GM13976 (cell line): ENCODE measurements around the gene FRMD8.

ENCODE experiments used
- DNase-seq: peaks from one replicate; pipeline ENCODE4 v3.0.0; 2012; ENCODE audit warnings: low spot score
- in situ Hi-C: fragments of 300-500 bp; cut with MboI; formaldehyde crosslinking; loops from one replicate; pipeline ENCODE4 v1.12.0; 2022; ENCODE audit warnings: low sequenced_read_pairs, mixed read lengths, inconsistent platforms; ENCODE audit not compliant: unreplicated experiment
- TF ChIP-seq, protein P1 (sequence below): IDR thresholded peaks from 2 replicates; pipeline ENCODE4 v1.5.1; 2012; ENCODE audit warnings: borderline replicate concordance, mild to moderate bottlenecking; ENCODE audit not compliant: insufficient read depth; ENCODE audit errors: extremely low read depth, missing control alignments, control extremely low read depth

Gene FRMD8

DNA sequence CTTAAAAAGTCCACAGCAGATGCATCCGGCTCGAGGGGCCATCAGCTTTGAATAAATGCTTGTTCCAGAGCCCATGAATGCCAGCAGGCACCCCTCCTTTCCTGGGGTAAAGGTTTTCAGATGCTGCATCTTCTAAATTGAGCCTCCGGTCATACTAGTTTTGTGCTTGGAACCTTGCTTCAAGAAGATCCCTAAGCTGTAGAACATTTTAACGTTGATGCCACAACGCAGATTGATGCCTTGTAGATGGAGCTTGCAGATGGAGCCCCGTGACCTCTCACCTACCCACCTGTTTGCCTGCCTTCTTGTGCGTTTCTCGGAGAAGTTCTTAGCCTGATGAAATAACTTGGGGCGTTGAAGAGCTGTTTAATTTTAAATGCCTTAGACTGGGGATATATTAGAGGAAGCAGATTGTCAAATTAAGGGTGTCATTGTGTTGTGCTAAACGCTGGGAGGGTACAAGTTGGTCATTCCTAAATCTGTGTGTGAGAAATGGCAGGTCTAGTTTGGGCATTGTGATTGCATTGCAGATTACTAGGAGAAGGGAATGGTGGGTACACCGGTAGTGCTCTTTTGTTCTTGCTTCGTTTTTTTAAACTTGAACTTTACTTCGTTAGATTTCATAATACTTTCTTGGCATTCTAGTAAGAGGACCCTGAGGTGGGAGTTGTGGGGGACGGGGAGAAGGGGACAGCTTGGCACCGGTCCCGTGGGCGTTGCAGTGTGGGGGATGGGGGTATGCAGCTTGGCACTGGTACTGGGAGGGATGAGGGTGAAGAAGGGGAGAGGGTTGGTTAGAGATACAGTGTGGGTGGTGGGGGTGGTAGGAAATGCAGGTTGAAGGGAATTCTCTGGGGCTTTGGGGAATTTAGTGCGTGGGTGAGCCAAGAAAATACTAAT, 38.0 kb downstream of the FRMD8 start:
- peak; percentile 5 for DNase-seq
- in situ Hi-C loops: no loop called here
- TF ChIP-seq, protein P1, sequence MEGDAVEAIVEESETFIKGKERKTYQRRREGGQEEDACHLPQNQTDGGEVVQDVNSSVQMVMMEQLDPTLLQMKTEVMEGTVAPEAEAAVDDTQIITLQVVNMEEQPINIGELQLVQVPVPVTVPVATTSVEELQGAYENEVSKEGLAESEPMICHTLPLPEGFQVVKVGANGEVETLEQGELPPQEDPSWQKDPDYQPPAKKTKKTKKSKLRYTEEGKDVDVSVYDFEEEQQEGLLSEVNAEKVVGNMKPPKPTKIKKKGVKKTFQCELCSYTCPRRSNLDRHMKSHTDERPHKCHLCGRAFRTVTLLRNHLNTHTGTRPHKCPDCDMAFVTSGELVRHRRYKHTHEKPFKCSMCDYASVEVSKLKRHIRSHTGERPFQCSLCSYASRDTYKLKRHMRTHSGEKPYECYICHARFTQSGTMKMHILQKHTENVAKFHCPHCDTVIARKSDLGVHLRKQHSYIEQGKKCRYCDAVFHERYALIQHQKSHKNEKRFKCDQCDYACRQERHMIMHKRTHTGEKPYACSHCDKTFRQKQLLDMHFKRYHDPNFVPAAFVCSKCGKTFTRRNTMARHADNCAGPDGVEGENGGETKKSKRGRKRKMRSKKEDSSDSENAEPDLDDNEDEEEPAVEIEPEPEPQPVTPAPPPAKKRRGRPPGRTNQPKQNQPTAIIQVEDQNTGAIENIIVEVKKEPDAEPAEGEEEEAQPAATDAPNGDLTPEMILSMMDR: no peak

DNA sequence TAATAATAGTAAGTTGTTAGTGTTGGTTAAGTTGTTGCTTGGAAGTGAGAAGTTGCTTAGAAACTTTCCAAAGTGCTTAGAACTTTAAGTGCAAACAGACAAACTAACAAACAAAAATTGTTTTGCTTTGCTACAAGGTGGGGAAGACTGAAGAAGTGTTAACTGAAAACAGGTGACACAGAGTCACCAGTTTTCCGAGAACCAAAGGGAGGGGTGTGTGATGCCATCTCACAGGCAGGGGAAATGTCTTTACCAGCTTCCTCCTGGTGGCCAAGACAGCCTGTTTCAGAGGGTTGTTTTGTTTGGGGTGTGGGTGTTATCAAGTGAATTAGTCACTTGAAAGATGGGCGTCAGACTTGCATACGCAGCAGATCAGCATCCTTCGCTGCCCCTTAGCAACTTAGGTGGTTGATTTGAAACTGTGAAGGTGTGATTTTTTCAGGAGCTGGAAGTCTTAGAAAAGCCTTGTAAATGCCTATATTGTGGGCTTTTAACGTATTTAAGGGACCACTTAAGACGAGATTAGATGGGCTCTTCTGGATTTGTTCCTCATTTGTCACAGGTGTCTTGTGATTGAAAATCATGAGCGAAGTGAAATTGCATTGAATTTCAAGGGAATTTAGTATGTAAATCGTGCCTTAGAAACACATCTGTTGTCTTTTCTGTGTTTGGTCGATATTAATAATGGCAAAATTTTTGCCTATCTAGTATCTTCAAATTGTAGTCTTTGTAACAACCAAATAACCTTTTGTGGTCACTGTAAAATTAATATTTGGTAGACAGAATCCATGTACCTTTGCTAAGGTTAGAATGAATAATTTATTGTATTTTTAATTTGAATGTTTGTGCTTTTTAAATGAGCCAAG, 38.9 kb downstream of the FRMD8 start:
- TF ChIP-seq, protein P1: no peak
- in situ Hi-C loops: no loop called here
- no peak for DNase-seq

DNA sequence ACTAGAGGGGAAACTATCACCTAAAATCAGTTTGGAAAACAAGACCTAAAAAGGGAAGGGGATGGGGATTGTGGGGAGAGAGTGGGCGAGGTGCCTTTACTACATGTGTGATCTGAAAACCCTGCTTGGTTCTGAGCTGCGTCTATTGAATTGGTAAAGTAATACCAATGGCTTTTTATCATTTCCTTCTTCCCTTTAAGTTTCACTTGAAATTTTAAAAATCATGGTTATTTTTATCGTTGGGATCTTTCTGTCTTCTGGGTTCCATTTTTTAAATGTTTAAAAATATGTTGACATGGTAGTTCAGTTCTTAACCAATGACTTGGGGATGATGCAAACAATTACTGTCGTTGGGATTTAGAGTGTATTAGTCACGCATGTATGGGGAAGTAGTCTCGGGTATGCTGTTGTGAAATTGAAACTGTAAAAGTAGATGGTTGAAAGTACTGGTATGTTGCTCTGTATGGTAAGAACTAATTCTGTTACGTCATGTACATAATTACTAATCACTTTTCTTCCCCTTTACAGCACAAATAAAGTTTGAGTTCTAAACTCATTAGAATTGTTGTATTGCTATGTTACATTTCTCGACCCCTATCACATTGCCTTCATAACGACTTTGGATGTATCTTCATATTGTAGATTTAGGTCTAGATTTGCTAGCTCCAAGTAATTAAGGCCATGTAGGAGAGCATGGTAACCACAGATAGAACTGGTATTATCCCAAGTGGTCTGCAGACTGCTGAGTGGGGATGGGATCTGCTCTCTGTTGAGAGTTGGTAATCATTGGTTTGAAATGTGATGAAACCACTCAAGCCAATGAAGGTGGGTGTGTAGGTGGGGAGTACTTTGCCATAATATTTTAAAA, 39.8 kb downstream of the FRMD8 start:
- TF ChIP-seq, protein P1: no peak
- peak; percentile 67 for DNase-seq
- in situ Hi-C loops: no loop called here

DNA sequence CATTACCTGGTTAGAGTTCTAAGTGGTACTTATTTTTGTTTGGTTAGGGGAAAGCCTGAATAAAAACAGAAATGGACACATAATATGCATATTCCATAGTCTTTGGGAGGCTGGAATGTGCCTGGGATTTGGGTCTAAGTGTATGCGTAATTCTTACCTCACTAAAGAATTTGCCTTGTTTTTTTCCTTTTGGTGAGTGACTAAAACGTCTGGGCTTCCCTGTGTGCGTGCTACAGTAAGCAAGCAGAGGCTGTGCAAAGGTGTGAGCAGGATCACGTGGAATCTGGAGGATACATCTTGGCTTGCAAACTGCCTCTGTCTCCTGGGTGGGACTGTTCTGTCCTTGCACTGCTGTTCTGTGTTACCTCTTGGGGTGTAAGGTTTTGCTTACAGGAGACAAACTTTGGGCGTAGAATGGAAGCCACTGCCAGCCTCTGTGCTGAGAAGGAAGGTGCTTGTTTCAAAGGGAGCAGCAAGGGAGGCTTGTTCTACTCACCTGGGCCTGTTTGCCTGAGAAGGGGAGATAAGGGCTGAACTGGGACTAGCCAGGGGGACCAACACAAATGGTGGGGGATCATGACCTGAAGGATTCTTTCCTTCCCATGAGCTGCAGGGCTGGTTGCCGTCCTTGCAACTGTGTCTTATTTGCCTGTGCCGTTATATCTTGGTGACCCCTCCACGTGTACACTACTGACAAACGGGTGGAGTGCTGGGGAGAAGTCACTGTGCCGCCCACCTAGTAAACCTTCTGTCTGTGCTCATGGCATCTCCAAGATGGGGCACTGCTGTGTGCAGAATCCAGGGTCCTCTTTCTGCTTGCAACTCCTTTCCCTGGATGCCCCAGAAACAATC, 40.6 kb downstream of the FRMD8 start:
- no peak for DNase-seq
- in situ Hi-C loops: no loop called here
- TF ChIP-seq, protein P1: no peak

DNA sequence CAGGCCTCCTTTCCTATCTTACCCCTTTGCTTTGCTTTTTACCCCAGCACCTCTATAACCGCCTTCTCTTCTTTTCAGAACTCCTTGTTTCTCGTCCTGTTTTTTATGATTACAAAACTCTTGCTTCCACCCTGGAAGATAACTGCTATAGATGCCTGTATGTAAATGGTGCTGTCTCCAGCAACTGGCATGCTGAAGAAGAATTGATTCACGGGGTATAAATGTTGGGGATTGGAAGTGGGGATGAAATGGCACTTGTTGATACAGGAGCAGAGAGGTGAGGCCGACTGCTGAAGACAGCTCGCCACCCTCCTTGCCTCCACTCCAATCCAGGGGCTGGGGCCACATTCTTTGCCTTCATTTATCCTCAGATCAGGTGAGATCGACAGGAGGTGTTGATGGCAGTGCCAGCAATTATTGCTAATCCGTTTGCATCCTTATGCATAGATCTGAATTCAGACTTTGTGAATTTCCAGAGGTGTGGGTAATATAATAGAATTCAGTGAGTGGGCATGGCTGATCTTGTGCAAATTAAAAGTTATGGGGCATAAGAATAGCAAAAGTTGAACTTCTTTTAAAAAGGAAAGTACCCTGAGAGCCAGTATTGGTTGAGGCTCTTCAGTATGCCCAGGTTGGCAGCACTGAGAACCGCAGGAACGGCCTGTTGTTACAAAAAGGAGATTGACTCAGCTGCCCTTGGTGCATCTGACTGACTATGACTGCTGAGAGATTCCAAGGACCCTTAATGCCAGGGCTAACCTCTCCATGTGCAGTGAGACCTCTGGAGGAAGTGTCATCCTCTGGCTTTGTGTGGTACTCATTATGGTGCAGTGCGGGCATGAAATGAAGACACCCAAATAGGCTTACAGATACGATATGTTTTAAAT, 41.5 kb downstream of the FRMD8 start:
- in situ Hi-C loops: no loop called here
- TF ChIP-seq, protein P1: no peak
- DNase-seq: no peak
